Lower lobe of right lung (tissue), 2 donors: Measurements from ENCODE around the gene PDZD2. TPM values are rescaled to one million over a fixed set of nuclear protein-coding genes. Genes with fewer than 3 reads are reported as not detected.

Source experiments
- ATAC-seq, 2 donors: fragments of 200-7000 bp; cut with Tn5 transposase; one replicate each; pipeline ENCODE4 v1.9.1; 2020 to 2022; ENCODE audit warnings: mild to moderate bottlenecking in 2 of 2, moderate library complexity in 2 of 2
- DNase-seq: peaks from one replicate; pipeline ENCODE4 v3.0.0-alpha.2; 2020
- H3K27ac ChIP-seq: fragments of 200-600 bp; one replicate; pipeline ENCODE4 v1.8.0; 2022
- H3K27me3 ChIP-seq: fragments of 200-600 bp; one replicate; pipeline ENCODE4 v1.8.0; 2022; ENCODE audit warnings: low read depth
- H3K36me3 ChIP-seq: fragments of 200-600 bp; one replicate; pipeline ENCODE4 v1.8.0; 2022; ENCODE audit warnings: mild to moderate bottlenecking
- H3K4me1 ChIP-seq: fragments of 200-600 bp; one replicate; pipeline ENCODE4 v1.8.0; 2022
- H3K4me3 ChIP-seq: fragments of 200-600 bp; one replicate; pipeline ENCODE4 v1.8.0; 2022; ENCODE audit warnings: mild to moderate bottlenecking
- H3K9me3 ChIP-seq: fragments of 200-600 bp; one replicate; pipeline ENCODE4 v1.8.0; 2022
- CTCF ChIP-seq: fragments of 200-600 bp; IDR thresholded peaks from one replicate; pipeline ENCODE4 v1.8.0; 2022; ENCODE audit warnings: antibody characterized with exemption, mild to moderate bottlenecking
- intact Hi-C: fragments of 100-400 bp; cut with DNase I; formaldehyde crosslinking; loops from one replicate; pipeline ENCODE4 v1.11.0; 2022
- total RNA-seq: library from RNA; stranded (reverse); fragmentation: NEBNext Ultra II Directional; extraction: Animal tissue kit (Norgen Biotek cat#: 25700); gene quantifications from one replicate; pipeline ENCODE4 v1.2.1, GENCODE V29; 2021
- donor health status: DM: no; HTN: yes; CAD: no; lungs with severe emphysema.

PDZD2 gene
- total RNA-seq, 1 donor from 2014 or later: 67.8 TPM

DNA sequence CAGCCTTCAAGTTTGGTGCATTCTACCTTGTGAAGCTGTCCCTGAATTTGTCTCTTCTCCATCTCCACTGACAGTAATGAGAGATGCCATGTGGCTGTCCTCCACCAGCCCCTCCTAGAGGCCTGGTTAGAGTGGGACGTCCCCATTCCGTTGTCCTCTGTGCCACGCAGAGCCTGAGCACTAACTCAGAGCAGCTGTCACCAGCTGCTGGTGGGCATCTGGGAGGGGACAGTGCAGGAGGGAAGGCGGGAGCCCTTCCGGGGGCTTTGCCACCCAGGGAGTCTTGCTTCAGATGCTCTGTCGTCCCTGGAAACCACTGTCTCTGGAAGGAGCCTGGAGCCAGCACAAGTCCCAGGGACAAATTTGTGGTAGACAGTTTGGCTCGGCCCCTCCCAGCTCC, 78.6 kb downstream of the PDZD2 start:
- TF ChIP-seq CTCF: no peak
- Histone ChIP-seq H3K27me3 (no peaks in the 10 kb centered on the region), H3K36me3 (no peaks in the 10 kb centered on the region), H3K4me1 (no peaks in the 10 kb centered on the region), H3K9me3 (no peaks in the 10 kb centered on the region), H3K27ac (no peak overlapping the region), H3K4me3 (no peak overlapping the region)
- intact Hi-C loops: no loop called here
- ATAC-seq: no peak
- DNase-seq: no peak

DNA sequence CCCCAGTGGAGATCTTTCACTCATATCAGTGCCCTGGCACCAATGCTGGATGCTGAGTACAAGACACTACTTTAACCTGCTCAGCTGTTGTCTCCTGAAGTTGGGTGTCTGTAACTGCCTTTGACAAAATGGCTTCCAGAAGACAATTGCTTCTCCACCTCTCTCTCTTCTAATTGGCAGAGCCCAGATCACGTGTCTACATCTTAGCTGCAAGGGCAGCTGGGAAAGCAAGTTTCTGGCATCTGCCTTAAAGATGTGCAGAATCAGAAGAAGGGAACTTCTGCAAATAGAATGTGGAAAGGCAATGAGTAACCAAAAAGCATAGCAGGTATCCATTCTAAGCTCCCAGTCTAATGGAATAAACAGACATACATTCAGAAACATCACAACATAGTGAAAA, 81.1 kb downstream of the PDZD2 start:
- no peak overlapping the region for H3K27ac ChIP-seq
- no peak for TF ChIP-seq CTCF
- no peaks in the 10 kb centered on the region for H3K36me3 ChIP-seq
- H3K27me3 ChIP-seq: no peaks in the 10 kb centered on the region
- intact Hi-C loops: no loop called here
- H3K4me3 ChIP-seq: no peak overlapping the region
- H3K4me1 ChIP-seq: no peaks in the 10 kb centered on the region
- ATAC-seq (no peak), DNase-seq (no peak)
- H3K9me3 ChIP-seq: no peaks in the 10 kb centered on the region

DNA sequence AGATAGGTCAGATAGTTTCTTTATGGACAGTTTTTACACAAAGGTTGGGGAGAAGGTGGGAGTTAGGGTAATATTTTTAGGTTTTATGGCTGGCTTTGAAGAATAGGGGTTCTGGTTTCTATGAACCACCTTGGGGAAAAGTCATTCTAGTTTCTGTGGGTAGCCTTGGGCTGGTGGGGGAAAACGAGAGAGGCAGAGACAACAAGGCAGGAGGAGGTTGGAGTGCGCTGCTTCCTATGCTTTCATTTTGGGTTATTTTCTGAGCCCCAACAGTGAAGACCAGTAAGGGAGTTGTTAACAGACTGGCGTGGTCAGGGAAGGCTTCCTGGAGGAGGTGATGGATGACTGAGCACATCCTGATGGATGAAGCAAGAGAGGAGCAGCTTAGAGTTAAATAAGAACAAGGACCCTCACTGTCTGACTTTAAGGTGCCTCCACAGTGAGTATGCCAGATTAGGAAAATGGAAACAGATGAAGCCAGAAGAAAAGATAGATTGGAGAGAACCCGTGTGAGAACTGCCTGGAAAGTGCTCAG, 81.9 kb downstream of the PDZD2 start:
- intact Hi-C loops: no loop called here
- Histone ChIP-seq H3K36me3 (no peaks in the 10 kb centered on the region), H3K4me1 (no peaks in the 10 kb centered on the region), H3K27ac (no peak overlapping the region), H3K4me3 (no peak overlapping the region), H3K9me3 (no peaks in the 10 kb centered on the region), H3K27me3 (no peaks in the 10 kb centered on the region)
- DNase-seq (no peak), ATAC-seq (no peak)
- TF ChIP-seq CTCF: no peak

- no peak for TF ChIP-seq CTCF
- no peak for DNase-seq
- no peaks in the 10 kb centered on the region for H3K4me1 ChIP-seq
- no peak overlapping the region for H3K4me3 ChIP-seq
- no peaks in the 10 kb centered on the region for H3K9me3 ChIP-seq
- no peak overlapping the region for H3K27ac ChIP-seq
- H3K36me3 ChIP-seq: no peaks in the 10 kb centered on the region
- H3K27me3 ChIP-seq: no peaks in the 10 kb centered on the region
- no peak for ATAC-seq
- intact Hi-C loops: no loop called here
Measured at GRCh38 chr5:31722111-31722510, 83.2 kb downstream of the PDZD2 start.

DNA sequence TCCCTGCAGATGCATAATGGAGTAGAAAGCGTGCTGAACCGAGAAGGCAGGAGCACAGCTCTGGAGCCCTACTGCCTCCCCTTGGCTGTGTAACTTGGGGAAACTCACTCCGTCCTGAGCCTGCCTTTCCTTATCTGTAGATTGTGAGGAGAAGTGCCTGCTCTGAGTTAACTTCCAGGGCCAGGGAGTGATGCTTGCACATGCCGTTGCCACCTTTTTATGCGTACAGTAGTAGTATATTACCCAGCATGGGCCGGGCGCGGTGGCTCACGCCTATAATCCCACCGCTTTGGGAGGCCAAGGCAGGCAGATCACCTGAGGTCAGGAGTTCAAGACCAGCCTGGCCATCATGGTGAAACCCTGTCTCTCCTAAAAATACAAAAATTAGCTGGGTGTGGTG, 87.1 kb downstream of the PDZD2 start:
- no peaks in the 10 kb centered on the region for H3K36me3 ChIP-seq
- no peaks in the 10 kb centered on the region for H3K27me3 ChIP-seq
- H3K4me3 ChIP-seq: no peak overlapping the region
- no peak overlapping the region for H3K27ac ChIP-seq
- H3K9me3 ChIP-seq: no peaks in the 10 kb centered on the region
- ATAC-seq: peak in 1 of 2 donors; percentile 38
- no peak for TF ChIP-seq CTCF
- no peaks in the 10 kb centered on the region for H3K4me1 ChIP-seq
- intact Hi-C loops: no loop called here
- DNase-seq: no peak

DNA sequence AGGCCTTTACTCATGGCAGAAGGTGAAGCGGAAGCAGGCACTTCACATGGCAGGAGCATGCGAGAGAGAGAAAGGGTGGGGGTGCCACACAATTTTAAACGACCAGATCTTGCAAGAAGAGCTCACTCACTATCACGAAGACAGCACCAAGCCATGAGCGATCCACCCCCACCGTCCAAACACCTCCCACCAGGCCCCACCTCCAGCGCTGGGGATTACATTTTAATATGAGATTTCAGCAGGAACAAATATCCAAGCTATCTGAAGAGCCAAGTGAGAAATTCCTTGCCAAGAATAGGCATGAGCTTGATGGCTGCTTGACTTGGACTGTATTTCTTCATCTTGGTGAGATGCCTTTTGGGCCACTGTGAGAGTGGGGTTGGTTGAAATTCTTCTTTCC, 88.0 kb downstream of the PDZD2 start:
- no peaks in the 10 kb centered on the region for H3K4me1 ChIP-seq
- ATAC-seq (no peak), DNase-seq (no peak)
- no peak for TF ChIP-seq CTCF
- no peaks in the 10 kb centered on the region for H3K36me3 ChIP-seq
- no peaks in the 10 kb centered on the region for H3K27me3 ChIP-seq
- no peaks in the 10 kb centered on the region for H3K9me3 ChIP-seq
- no peak overlapping the region for H3K27ac ChIP-seq
- intact Hi-C loops: no loop called here
- no peak overlapping the region for H3K4me3 ChIP-seq
